NCI-H1105 (cell line): ENCODE measurements around the gene CRYBA4.

ENCODE experiments used
- DNase-seq: peaks from one replicate; lab custom pipeline; 2025; lab: John Stamatoyannopoulos, UW

Gene CRYBA4

GRCh38 chr22:26621663-26622062 lies at the start of gene CRYBA4:
Gene CRYBA4 (plus strand): TSS chr22:26621963. CDS start chr22:26622597, 634 bp downstream.
- DNase-seq, result no peak

GRCh38 chr22:26573026-26573662 lies 48.6 kb upstream of the CRYBA4 start:
- DNase-seq, result no peak

- DNase-seq, result no peak
Observed at GRCh38 chr22:26574001-26574723, 47.6 kb upstream of the CRYBA4 start.

- DNase-seq, result no peak
Observed at GRCh38 chr22:26576026-26576680, 45.6 kb upstream of the CRYBA4 start.

- no peak for DNase-seq
Observed at GRCh38 chr22:26577081-26577480, 44.7 kb upstream of the CRYBA4 start.

- DNase-seq, result no peak
Observed at GRCh38 chr22:26579331-26579886, 42.4 kb upstream of the CRYBA4 start.

GRCh38 chr22:26580240-26580962 lies 41.4 kb upstream of the CRYBA4 start:
- no peak for DNase-seq

- DNase-seq, result no peak
Observed at GRCh38 chr22:26581026-26581425, 40.7 kb upstream of the CRYBA4 start.

- DNase-seq, result no peak
Observed at GRCh38 chr22:26581633-26582168, 40.1 kb upstream of the CRYBA4 start.

- DNase-seq, result no peak
Observed at GRCh38 chr22:26584010-26584409, 37.8 kb upstream of the CRYBA4 start.

- DNase-seq, result no peak
Observed at GRCh38 chr22:26585104-26585790, 36.5 kb upstream of the CRYBA4 start.

- DNase-seq, result no peak
Observed at GRCh38 chr22:26586556-26587325, 35.0 kb upstream of the CRYBA4 start.

GRCh38 chr22:26587991-26588613 lies 33.7 kb upstream of the CRYBA4 start:
- no peak for DNase-seq

- DNase-seq, result no peak
Observed at GRCh38 chr22:26588729-26589366, 32.9 kb upstream of the CRYBA4 start.

- no peak for DNase-seq
Observed at GRCh38 chr22:26589367-26589844, 32.4 kb upstream of the CRYBA4 start.

GRCh38 chr22:26589845-26590736 lies 31.7 kb upstream of the CRYBA4 start, which contains the start of gene TPST2:
Gene TPST2 (minus strand): TSS chr22:26590132. CDS start chr22:26541630, 48,502 bp downstream.
- DNase-seq, result peak; percentile 69

GRCh38 chr22:26592421-26592891 lies 29.3 kb upstream of the CRYBA4 start:
- DNase-seq, result no peak

- DNase-seq, result no peak
Observed at GRCh38 chr22:26593763-26594162, 28.0 kb upstream of the CRYBA4 start.
